ENCODE results near the gene FAU.
"Not testable (repeated sequence)": the region's sequence is repeated elsewhere in the genome, so short reads cannot be mapped to it uniquely, and the experiment has no call there.

Gene FAU

GRCh38 chr11:65121865-65122696, at the start of gene FAU, which contains the start of gene MRPL49:
TSS of gene FAU (minus strand) at chr11:65122134. CDS start at chr11:65121813, 321 bp downstream.
TSS of gene MRPL49 (plus strand) at chr11:65122321. CDS start at chr11:65122347, 26 bp downstream.
- peak; percentile 99 for DNase-seq (ENCODE audit: low read depth, low spot score)

GRCh38 chr11:65170058-65170534, 48.2 kb upstream of the FAU start, which contains the start of gene SPDYC:
TSS of gene SPDYC (plus strand) at chr11:65170233. CDS start at chr11:65171358, 1,125 bp downstream.
- no peak for DNase-seq (ENCODE audit: low read depth, low spot score)

GRCh38 chr11:65169164-65169641, 47.3 kb upstream of the FAU start:
- DNase-seq (ENCODE audit: low read depth, low spot score) = peak; percentile 17

DNA sequence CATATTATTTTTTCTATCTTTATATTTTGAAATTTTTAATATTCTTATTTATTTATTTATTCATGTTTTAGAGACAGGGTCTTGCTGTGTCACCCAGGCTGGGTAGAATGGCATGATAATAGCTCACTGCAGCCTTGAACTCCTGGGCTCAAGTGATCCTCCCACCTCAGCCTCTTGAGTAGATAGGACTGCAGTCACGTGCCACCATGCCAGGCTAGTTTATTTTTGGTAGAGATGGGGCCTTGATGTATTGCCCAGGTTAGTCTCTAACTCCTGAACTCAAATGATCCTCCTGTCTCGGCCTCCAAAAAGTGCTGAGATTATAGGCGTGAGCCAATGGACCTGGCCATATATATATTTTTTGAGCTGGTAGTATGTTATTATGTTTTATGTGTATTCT, 45.7 kb upstream of the FAU start:
- DNase-seq (ENCODE audit: low read depth, low spot score) = no peak

DNA sequence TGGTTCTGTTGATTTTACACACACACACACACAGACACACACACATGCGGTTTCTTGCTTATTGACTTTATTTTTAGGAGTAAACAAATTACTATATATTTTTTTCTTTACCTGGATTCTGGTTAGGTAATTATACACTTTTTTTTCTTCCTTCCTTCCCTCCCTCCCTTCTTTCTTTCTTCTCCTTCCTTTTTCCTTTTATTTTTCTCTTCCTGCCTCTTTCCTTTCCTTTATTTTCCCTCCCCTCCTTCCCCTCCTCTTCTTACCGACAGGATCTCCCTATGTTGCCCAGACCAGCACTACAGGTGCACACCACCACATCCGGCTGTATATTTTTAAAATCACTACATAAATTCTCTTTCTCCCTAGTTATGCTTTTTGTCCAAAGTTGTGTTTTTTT, 45.0 kb upstream of the FAU start:
- no peak for DNase-seq (ENCODE audit: low read depth, low spot score)

- DNase-seq (ENCODE audit: low read depth, low spot score) = no peak
These were observed 43.7 kb upstream of the FAU start for GRCh38 chr11:65165410-65166317.

DNA sequence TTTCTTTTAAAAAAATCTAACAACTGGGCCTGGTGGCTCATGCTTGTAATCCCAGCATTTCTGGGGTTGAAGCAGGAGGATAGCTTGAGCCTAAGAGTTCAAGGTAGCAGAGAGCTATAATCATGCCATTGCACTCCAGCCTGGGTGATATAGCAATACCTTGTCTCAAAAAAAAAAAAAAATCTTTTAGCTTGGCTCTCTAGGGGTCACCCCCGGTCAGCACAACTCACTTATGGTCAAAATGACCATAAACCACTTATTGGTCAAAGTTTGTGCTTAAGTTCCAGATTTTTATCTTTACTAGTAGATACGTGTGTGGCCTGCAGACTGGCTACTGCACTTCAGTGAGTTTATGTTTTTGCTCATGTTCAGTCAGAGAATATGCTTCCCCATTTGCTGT, 41.8 kb upstream of the FAU start:
- no peak for DNase-seq (ENCODE audit: low read depth, low spot score)

DNA sequence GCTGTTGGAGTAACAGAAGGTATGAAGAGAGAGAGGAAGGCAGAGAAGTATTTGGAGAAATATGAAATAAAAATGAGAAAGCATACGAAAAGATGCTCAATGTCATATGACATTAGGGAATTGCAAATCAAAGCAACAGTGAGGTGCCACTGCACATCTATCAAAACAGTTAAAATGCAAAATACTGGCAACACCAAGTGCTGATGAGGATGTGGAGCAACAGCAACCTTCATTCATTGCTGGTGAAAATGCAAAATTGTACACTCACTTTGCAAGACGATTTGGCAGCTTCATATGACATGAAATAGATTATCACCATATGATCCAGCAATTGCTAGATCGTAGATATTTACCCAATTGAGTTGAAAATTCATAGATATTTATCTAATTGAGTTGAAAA, 38.7 kb upstream of the FAU start:
- DNase-seq (ENCODE audit: low read depth, low spot score) = no peak

DNA sequence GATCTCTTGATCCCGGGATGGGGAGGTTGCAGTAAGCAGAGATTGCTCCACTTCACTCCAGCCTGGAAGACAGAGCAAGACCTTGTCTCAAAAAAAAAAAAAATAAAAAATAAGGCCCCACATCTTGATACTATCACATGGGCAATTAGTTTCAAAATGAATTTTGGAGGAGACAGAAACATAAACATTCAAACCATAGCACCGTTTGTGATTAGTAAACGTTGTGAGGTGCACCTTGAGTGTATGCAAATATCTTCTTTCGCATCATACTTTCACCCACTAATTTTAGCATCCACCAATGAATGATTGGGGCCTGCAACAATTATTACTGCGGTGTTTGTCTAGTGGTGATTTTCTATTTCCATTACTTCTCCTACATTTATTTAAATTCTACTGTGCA, 37.1 kb upstream of the FAU start:
- no peak for DNase-seq (ENCODE audit: low read depth, low spot score)

GRCh38 chr11:65157336-65157735, 35.4 kb upstream of the FAU start:
- no peak for DNase-seq (ENCODE audit: low read depth, low spot score)

GRCh38 chr11:65156926-65157325, 35.0 kb upstream of the FAU start:
- no peak for DNase-seq (ENCODE audit: low read depth, low spot score)

GRCh38 chr11:65156256-65156655, 34.3 kb upstream of the FAU start:
- no peak for DNase-seq (ENCODE audit: low read depth, low spot score)

GRCh38 chr11:65152122-65152521, 30.2 kb upstream of the FAU start:
- DNase-seq (ENCODE audit: low read depth, low spot score) = no peak

DNA sequence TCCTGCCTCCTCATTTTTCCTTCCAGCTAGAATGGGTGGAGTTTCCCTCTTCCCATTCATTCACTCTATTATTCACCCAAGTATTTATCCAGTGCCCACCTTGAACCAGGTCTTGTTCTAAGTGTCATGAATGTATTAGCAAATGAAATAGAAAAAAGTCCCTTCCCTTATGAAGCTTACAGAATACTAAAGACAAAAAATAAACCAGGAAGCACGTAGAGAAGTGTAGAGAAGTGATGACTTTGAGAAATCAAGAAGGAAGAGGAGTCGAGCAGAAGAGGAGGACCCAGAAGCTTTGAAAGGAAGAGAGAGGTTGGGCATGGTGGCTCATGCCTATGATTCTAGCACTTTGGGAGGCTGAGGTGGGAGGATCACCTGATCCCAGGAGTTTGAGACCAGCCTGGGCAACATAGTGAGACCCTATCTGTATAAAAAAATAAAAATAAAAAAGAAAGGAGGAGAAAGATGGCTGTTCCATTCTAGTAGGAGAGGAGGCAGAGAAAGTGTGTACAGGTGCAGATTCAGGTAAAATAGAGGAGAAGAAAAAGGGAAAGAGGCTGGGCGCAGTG, 29.5 kb upstream of the FAU start:
- DNase-seq (ENCODE audit: low read depth, low spot score) = no peak

- peak; percentile 90 for DNase-seq (ENCODE audit: low read depth, low spot score)
These were observed 28.8 kb upstream of the FAU start for GRCh38 chr11:65150509-65151299.

DNA sequence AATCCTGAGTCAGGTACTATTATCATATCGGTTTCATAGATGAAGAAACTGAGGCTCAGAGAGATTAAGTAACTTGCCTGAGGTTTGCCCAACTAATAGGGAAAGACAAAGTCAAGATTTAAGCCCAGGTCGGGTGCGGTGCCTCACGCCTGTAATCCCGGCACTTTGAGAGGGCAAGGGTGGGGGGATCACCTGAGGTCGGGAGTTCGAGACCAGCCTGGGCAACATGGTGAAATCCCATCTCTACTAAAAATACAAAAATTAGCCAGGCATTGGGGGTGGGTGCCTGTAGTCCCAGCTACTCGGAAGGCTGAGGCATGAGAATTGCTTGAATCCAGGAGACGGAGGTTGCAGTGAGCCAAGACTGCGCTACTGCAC, 28.2 kb upstream of the FAU start:
- not testable (repeated sequence) for DNase-seq (ENCODE audit: low read depth, low spot score)

GRCh38 chr11:65148657-65149056, 26.7 kb upstream of the FAU start:
- DNase-seq (ENCODE audit: low read depth, low spot score) = no peak

DNA sequence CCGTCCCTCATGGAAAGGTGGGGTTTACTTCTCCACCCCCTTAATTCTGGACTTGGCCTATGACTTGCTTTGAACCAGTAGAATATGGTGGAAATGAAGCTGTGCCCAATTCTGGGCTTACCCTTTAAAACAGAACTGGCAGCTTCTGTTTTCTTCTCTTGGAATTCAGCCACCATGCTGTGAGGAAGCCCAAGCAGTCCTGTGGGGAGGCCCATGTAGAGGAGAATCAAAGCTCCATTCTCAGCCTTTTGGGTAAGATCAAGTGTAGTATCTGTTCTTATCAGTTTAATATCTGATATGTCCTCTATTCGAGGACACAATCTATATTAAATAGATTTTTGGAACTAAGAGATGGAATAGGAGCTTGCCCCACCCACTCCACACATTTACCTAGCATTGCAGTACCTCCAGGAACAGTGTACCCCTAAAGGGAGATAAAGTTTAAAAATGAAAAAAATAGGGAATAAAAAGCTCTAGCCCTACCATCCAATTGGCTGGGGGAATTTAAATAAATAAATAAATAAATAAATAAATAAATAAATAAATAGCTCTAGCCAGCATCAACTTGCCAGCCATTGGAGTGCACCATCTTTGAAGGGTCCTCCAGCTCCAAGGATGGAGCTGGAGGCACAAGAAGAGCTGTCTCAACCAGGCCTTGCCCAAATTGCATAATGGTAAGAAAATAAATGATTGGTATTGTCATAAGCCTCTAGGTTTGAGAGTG, 25.6 kb upstream of the FAU start:
- no peak for DNase-seq (ENCODE audit: low read depth, low spot score)

- no peak for DNase-seq (ENCODE audit: low read depth, low spot score)
These were observed 20.1 kb upstream of the FAU start for GRCh38 chr11:65141896-65142494.

- no peak for DNase-seq (ENCODE audit: low read depth, low spot score)
These were observed 14.7 kb upstream of the FAU start for GRCh38 chr11:65136515-65137096.

All from astrocyte of the hippocampus (primary cell).